WTC11 (cell line): Measurements from ENCODE around the gene AGFG2.

Source experiments
- ATF1 ChIP-seq: sonication (generic); formaldehyde crosslinking; IDR thresholded peaks from 2 replicates; pipeline ENCODE4 v1.8.1; 2023; ENCODE audit warnings: mild to moderate bottlenecking, moderate library complexity, missing genetic modification reagents
- ATF3 ChIP-seq: sonication (generic); formaldehyde crosslinking; conservative IDR thresholded peaks from 2 replicates; pipeline ENCODE4 v1.8.1; 2022; ENCODE audit warnings: mild to moderate bottlenecking, missing genetic modification reagents
- CTCF ChIP-seq: fragments of 200-600 bp; IDR thresholded peaks from 2 replicates; pipeline ENCODE4 v1.8.0; 2022; ENCODE audit warnings: antibody characterized with exemption
- ESRRA ChIP-seq: sonication (generic); formaldehyde crosslinking; IDR thresholded peaks from 2 replicates; pipeline ENCODE4 v1.8.1; 2022; ENCODE audit warnings: mild to moderate bottlenecking, missing genetic modification reagents, borderline replicate concordance
- FOXP4 ChIP-seq: sonication (generic); formaldehyde crosslinking; IDR thresholded peaks from 2 replicates; pipeline ENCODE4 v1.8.0; 2022; ENCODE audit warnings: mild to moderate bottlenecking, missing genetic modification reagents
- JUN ChIP-seq: sonication (generic); formaldehyde crosslinking; IDR thresholded peaks from 2 replicates; pipeline ENCODE4 v1.8.0; 2023; ENCODE audit warnings: mild to moderate bottlenecking, missing genetic modification reagents
- NR3C1 ChIP-seq: sonication (generic); formaldehyde crosslinking; conservative IDR thresholded peaks from 2 replicates; pipeline ENCODE4 v1.8.1; 2023; ENCODE audit warnings: low read depth, mild to moderate bottlenecking, missing genetic modification reagents
- SMAD3 ChIP-seq: sonication (generic); formaldehyde crosslinking; IDR thresholded peaks from 2 replicates; pipeline ENCODE4 v1.8.0; 2022; ENCODE audit warnings: missing genetic modification reagents, mild to moderate bottlenecking, borderline replicate concordance

- TF ChIP-seq CTCF, result no peak
- TF ChIP-seq FOXP4, result no peak
- no peak for TF ChIP-seq JUN (CRISPR knock-in tag)
- TF ChIP-seq ESRRA (CRISPR knock-in tag), result no peak
- TF ChIP-seq SMAD3 (CRISPR knock-in tag), result no peak
- TF ChIP-seq ATF1 (CRISPR knock-in tag), result no peak
- no peak for TF ChIP-seq NR3C1 (CRISPR knock-in tag)
- no peak for TF ChIP-seq ATF3 (CRISPR knock-in tag)
Measured at GRCh38 chr7:100517305-100517704, 21.7 kb upstream of the AGFG2 start.
